ENCODE results near the gene APOO.
A peak's percentile ranks its signal among the peaks of the same experiment; 100 is the strongest.

Gene APOO

DNA sequence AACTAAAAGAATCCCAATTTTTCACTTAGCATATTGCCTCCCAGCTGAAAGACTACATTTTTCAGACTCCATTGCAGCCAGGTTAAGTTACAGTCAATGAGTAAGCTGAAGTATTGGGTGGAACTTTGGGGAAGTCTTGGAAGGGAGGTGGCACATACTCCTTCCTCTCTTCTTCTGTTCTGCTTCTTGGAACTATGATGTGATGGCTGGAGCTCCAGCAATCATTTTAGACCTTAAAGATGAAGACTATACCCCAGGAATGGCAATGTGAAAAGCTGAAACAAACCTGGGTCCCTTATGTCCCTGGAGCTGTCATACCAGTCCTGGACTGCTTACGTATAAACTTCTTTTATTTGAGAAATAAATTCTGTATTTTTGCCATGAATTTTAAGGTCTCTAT, 93.9 kb downstream of the APOO start:
- DNase-seq = no peak

DNA sequence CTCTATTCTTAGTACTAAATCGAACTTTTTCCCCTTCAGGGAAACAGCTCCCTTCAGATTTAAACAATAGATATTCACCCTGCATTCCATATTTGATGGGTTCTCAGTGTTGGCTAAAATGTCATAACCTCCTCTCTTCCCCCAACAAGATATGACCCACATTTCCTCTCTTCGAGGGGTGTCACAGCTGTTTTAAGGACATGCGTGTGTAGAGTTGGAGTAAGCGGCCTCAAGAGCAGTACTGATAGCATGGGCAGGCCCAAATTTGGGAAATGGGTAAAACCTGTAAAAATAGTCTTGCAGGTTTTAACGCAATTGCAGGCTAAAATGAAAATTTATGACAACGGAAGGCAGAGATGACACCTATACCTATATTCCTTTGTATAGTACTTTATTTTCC, 96.1 kb downstream of the APOO start:
- DNase-seq = no peak

DNA sequence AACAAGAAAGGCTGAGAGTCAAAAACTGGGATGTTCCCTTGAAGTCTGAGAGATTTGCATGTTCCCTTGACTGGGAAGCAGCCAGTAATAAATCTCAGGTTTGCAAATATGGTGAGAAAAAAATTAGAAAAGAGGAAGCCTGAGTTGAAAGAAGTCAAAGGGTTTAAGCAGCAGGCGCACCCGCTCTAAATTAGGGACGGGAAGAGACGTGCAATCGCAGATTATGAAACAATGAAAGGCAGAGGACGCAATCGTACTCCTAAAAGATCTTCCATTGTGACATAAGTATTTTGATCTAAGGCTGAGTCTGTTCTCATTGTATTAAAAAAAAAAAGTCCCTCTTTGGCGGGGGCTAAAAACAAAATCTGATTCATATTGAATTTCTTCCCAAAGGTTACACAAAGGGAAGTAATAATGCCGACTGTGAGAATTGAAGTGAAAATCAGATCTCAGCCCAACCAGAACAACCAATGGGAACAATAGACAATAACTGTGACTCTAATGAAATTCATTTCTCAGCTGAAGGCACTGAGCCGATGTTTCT, 96.6 kb downstream of the APOO start:
- no peak for DNase-seq

DNA sequence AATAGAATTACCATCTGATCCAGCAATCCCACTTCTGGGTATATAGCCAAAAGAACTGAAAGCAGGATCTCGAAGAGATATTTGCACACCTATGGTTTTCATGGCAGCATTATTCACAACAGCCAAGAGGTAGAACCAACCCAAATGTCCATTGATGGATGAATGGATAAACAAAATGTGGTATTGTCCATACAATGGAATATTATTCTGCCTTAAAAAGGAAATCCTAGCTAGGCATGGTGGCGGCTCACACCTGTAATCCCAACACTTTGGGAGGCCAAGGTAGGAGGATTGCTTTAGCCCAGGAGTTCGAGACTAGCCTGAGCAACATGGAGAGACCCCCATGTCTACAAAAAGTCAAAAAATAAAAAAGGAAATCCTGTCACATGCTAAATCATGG, 97.5 kb downstream of the APOO start:
- no peak for DNase-seq

DNA sequence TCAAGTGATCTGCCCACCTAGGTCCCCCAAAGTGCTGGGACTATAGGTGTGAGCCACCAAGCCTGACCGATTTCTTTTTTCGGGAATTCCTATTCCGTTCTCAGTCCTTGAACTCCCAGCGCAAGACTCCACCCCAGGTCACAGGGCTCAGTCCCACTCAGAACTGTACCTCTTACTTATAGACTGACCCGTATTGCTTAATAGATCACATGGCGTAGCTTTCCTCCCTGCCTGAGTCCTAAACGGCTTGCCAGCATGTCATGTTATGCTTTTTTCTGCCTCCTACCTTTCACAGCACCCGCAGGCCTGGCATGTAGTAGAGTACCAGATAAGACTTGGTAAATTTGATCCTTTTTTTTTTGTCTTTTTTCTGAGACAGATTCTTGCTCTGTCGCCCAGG, 102.3 kb downstream of the APOO start:
- DNase-seq = no peak

DNA sequence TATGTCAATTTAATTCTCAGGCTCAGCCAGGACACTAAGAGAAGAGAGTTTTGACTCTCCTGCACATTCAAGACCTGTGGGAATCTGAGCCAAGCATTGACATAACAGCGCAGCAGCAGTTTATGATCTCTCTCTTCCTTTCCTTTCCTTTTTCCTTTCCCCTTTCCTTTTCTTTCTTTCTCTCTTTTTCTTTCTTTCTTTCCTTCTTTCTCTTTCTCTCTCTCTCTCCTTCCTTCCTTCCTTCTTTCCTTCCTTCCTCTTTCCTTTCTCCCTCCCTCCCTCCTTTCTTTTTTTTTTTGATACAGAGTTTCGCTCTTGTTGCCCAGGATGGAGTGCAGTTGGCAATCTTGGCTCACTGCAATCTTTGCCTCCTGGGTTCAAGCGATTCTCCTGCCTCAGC, 103.2 kb downstream of the APOO start:
- no peak for DNase-seq

DNA sequence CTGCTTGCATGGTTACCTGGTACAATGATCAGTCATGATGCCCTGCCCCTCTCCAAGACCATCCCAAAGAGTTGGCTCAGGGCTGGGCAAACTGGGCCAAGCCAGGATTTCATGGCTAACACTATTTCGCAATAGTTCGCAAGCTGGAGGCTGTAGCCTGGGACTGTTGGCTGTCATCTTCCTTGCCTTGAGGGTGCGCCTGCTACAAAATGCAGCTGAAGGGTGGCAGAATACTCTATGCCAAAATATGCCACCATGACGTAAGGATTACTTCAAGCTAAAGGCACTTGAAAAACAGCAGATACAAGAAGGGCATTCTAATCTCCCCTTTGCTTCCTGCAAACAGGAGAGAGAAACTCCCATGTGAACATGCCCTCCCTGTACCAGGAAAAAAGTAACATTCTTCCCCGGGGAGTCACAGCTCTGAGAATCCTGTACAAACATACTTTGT, 103.8 kb downstream of the APOO start:
- DNase-seq = no peak

DNA sequence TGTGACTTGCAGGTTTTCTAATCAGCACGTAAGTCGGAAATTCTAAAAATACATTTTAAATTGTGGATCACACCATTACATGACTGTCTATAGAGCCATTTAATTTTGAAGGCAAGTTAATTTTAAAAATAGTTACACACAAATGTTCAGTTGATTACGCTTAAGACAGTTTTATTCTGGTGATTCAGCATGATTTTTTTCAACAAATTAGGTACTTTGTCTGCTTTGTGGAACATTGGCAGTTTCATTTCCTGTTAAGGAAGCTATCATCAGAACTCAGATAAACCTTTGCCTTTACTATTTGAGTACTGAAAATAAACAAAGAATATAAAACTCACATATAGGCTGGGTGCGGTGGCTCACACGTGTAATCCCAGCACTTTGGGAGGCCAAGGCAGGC, 105.3 kb downstream of the APOO start:
- DNase-seq = no peak

DNA sequence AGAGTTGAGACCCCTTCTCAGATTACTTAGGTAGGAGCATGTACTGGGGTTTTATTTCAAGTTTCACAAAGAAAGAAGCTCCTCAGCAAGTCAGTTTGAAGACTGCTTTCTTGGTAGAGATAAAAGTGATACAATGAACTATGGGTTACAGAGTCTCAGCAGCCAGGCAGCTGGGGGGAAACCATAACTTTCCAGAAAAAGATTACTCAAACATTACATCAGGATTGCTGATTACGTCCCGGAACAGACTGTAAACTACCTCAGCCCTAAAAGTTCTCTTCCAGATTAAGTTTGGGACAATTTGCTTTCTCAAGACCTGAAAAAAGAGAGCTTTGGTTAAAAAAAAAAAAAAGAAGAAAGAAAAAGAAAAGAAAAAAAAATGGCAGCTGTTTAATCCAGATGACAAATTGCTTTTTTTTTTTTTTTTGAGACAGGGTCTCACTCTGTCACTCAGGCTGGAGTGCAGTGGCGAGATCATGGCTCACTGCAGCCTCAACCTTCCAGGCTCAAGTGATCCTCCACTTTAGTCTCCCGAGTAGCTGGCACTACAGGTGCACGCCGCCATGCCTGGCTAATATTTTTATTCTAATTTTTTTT, 108.2 kb downstream of the APOO start:
- no peak for DNase-seq

DNA sequence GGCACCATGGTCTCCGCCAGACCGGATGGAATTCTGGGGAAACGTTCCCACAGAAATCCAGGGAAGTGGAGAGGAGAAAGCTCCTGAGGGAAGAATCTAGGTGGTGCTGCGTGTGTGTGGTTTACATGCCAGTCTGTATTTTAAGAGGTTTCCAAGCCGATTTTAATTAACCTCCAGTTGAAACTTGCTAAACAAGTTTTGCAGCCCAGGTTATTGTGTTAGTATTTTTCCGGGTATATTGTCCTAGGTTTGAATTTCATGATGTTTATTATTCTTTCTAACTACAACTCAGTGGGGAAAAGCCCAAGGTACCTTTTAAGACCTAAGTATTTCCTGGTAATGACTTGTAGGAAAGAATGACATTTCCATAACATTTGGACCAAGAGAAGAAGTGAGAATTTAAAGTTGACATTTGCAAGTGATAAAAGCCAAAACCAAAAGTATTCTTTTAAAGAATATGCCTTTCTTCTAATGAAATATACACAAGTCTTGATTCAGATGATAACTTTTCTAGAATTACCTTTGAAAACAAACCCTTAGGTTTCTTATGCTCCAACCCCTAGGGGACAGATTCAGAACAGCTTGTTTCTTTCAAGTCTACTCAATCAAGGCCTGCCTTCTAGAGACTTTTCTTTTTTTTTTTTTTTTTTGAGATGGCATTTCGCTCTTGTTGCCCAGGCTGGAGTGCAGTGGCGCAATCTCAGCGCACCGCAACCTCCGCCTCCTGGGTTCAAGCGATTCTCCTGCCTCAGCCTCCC, 110.2 kb downstream of the APOO start:
- DNase-seq = no peak

DNA sequence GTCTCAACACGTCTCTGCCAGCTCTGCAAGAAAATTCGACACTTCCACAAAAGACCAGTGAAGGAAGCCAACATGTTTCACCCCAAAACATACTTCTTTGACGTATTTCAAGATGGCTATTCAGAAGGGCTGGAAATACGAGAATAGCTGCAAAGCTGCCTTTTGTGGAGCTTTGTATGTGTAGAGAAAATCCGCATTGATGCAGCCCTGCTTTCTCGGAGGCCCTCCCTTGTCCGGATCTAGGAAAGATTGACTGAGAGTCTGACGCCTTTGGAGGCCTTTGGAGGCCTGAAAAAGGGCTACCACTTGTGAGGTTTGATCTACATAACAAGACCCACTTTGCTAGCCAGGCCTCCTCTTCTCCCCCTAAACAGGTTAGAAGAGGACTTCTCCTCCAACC, 112.5 kb downstream of the APOO start:
- no peak for DNase-seq

DNA sequence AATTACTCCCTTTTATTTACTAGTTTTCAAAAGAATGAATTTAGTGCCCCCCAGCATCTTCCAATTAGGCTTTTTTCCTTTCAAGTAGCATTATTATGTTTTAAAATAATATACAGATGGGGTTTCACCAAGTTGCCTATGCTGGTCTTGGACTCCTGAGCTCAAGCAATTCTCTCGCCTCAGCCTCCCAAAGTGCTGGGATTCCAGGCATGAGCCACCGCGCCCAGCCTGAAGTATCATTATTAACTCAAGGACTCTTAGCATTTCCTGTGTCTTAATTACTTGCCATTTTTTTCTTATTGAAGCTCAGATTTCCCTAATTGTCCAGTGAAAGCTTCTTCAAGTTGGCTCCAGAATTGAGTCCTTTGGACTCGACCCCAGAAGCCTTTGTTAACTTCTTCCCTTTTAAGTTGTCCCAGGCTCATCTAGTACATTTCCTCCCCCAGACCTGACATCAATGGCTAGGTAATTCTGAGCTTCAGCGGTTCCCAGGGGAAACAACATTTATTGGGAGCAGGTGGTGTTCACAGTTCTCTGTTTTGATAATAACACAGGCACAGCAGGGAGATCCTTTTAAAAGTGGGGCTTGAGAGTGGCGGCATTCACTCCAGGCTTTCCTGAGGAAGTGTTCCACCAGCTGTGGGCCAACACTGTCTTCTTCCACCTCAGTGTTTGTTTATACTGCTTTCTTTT, 114.7 kb downstream of the APOO start:
- peak; percentile 95 for DNase-seq

DNA sequence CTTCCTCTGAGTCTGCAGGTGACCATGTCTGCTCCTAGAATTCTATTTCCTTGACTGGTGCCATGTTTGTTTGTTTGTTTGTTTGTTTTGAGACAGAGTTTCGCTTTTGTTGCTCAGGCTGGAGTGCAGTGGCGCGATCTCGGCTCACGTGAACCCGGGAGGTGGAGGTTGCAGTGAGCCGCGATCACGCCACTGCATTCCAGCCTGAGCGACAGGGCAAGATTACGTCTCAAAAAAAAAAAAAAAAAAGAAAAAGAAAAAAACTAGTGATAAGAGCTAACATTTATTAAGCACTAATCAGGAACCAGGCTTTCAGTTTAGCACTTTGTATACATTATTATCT, 117.6 kb downstream of the APOO start:
- DNase-seq = no peak

DNA sequence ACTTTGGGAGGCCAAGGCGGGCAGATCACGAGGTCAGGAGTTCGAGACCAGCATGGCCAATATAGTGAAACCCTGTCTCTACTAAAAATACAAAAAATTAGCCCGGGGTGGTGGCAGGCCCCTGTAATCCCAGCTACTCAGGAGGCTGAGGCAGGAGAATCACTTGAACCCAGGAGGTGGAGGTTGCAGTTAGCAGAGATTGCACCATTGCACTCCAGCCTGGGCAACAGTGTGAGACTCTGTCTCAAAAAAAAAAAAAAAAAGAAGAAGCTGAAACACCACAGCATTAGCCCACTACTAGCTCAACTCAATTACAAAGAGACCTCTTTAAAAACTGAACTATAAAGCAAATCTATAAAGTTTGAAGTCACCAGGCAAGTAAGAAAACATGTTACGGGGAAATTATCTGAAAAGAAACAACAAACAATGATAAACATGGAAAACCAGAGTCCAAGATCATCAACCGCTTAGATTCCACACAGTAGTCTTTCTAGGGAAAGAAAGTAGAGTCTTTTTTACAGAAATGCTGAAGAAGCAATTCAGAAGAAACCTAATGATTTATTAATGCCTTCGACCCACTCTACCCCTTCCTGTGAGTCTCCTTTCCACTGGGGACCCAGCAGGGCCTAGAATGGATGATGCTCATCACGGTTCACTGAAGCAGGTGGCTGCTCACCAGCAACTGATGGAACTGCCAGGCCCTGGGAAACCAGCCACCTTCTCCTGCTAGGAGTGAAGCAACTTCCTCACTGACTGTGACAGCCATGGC, 118.2 kb downstream of the APOO start:
- DNase-seq = peak; percentile 58

DNA sequence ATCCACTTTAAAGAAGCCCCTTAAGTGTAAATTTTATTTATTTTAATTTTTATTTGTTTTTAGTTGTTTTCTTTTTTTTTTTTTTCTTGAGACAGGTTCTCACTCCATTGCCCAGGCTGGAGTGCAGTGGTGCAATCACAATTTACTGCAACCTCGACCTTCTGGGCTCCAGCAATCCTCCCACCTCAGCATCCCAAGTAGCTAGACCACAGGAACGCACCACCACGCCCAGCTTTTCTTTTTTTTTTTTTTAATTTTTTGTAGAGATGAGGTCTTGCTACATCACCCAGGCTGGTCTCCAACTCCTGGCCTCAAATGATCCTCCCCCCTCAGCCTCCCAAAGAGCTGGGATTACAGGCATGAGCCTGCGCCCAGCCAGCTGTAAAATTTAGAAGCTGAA, 118.8 kb downstream of the APOO start:
- no peak for DNase-seq

DNA sequence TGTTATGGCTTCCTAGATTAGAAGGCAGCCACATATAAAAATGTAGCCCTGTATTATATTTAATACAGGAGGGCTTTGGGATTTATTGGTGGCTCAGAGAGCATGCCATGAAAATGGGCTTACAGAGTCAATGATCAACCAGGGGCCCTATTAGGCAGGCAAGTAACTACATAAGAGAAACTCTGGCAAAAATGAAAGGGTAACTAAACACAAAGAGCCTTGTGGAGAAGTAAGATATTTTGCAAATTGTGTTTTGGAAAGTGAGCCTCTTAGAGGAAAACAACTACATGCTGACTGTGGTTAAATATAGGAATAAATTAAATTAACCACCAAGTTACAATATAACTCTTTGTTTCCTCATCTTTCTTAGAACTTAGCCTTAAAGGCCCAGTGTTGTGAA, 119.2 kb downstream of the APOO start:
- DNase-seq = no peak

DNA sequence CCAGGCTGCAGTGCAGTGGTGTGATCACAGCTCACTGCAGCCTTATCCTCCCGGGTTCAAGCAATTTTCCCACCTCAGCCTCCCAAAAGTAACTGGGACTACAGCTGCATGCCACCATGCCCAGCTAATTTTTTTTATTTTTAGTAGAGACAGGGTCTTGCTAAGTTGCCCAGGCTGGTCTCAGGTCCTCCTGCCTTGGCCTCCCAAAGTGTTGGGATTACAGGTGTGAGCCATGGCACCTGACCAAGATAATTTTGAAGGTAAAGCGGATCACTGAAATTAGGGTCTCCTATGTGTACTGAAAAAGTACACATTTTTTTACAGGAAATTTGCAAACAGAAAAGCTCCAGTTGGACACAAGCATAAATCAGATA, 120.0 kb downstream of the APOO start:
- DNase-seq = no peak

DNA sequence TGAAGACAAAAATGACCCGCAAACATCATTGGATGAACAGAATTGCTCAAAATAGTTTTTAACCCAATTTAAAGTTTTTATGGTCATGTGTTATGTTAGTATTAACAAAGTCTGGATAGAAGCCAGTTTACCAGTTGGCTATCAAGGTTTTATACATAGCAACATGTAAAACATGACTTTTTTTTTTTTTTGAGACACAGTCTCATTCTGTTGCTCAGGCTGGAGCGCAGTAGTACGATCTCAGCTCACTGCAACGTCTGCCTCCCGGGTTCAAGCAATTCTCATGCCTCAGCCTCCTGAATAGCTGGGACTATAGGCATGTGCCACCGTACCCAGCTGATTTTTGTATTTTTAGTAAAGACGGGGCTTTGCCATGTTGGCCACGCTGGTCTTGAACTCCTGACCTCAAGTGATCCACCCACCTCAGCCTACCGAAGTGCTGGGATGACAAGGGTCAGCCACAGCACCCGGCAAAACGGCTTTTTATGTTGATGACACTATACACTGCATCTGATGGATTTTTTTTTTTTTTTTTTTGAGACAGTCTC, 121.4 kb downstream of the APOO start:
- no peak for DNase-seq

DNA sequence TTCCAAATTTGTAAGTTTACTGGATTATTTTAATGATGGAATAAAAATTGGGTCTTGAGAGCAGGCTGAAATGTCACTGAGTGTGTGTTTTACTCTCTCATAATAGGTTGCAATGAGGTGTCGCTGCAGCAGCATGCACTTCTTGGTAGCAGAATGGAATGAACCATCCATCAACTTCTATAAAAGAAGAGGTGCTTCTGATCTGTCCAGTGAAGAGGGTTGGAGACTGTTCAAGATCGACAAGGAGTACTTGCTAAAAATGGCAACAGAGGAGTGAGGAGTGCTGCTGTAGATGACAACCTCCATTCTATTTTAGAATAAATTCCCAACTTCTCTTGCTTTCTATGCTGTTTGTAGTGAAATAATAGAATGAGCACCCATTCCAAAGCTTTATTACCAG, 122.2 kb downstream of the APOO start:
- DNase-seq = no peak

DNA sequence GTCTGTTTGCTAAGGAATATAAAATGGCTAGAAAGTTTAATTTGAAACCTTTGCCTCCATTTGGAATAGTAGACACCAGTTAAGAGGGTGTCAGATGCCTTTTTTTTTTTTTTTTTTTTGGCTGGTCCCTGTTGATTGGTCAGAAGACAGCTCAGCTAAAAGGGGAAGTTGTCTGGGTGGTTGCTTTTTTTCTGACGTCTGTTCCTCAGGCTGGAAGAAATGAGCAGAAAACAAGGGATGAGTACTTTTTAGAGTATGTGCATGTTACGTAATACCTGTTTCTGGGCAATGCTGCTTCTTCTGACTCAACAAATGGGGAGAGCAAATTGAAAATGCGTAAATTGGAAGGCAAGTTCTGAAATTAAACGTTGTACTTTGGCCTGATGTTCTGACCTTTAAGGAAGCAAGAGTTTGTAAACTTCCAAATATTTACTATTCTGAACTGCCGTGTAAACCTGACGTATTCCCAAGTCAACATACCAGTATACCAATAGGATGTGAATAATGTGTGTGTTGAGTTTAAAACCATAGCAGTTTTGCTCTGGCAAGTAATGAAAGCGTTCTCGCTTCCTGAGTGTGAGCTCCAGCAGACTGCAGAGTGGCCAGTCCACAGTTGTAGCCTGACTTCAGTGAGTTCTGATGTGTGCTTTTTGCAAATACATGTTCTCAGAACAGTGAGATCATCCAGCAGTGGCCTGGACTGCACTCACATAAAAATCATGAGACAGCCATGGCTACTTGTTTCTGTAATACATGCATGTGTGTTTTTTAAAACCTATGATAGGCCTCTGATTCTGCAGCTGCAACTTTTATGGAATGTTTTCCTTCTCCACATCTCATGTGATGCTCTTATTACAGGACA, 123.0 kb downstream of the APOO start:
- DNase-seq = no peak

DNA sequence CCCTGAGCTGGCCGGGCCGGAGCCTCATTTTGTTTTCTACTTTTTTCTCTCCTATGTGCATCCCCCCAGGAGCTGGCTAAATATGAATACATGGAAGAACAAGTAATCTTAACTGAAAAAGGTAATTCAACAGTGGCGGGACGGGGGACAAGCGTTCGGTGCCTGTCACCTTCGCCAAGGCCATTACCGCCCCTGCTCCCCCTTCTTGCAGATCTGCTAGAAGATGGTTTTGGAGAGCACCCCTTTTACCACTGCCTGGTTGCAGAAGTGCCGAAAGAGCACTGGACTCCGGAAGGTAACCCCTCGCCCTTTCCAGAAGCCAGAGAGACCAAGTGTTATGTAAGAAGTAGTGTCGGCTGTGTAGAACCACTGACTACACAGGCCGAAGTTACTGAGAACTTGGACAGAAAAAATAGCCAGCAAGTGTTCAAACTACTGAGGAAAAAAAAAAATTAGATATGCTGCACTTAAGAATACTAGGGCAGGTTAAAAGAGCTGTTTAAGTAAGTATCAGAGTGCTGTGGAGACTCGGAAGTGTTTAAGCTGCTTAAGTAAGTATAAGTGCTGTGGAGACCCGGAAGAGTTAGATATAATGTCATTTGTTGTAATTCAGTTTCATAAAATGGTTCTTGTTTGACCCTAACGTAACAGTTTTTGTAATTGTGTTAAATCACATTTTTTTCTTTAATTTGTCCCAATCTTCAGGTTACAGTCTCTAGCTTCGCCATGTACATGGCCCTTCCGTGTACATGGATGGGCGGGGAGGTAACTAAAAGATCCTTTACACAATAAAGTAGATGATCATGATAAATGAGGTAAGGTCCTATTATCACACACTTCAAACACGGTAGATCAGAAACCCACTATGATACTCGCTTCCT, 123.9 kb downstream of the APOO start:
- peak; percentile 33 for DNase-seq

All from NCI-H69 (cell line).